NCI-H146 (cell line): ENCODE measurements around the gene PLSCR3.

Source experiments
- DNase-seq: peaks from one replicate; lab custom pipeline; 2025; lab: John Stamatoyannopoulos, UW

Gene PLSCR3

GRCh38 chr17:7394452-7395191 lies at the start of gene PLSCR3:
PLSCR3 (minus strand) TSS chr17:7394525; CDS start chr17:7394110, 415 bp downstream.
- DNase-seq = peak; percentile 88

- DNase-seq = no peak
These were observed 49.5 kb upstream of the PLSCR3 start for GRCh38 chr17:7443499-7444485.

- DNase-seq = no peak
These were observed 47.8 kb upstream of the PLSCR3 start for GRCh38 chr17:7442142-7442541.

GRCh38 chr17:7441266-7441665 lies 46.9 kb upstream of the PLSCR3 start:
- no peak for DNase-seq

GRCh38 chr17:7440834-7441195 lies 46.5 kb upstream of the PLSCR3 start:
- DNase-seq = no peak

GRCh38 chr17:7440113-7440833 lies 45.9 kb upstream of the PLSCR3 start:
- peak; percentile 65 for DNase-seq

- no peak for DNase-seq
These were observed 45.3 kb upstream of the PLSCR3 start, which contains the start of gene FGF11 for GRCh38 chr17:7439462-7440112. FGF11 (plus strand) TSS chr17:7439512; CDS start chr17:7439621, 109 bp downstream.

GRCh38 chr17:7438656-7439460 lies 44.5 kb upstream of the PLSCR3 start:
- DNase-seq = no peak

GRCh38 chr17:7437950-7438614 lies 43.8 kb upstream of the PLSCR3 start:
- DNase-seq = no peak

GRCh38 chr17:7437369-7437863 lies 43.1 kb upstream of the PLSCR3 start:
- no peak for DNase-seq

GRCh38 chr17:7436556-7437368 lies 42.4 kb upstream of the PLSCR3 start:
- peak; percentile 52 for DNase-seq

- DNase-seq = peak; percentile 58
These were observed 41.6 kb upstream of the PLSCR3 start for GRCh38 chr17:7435676-7436555.

GRCh38 chr17:7432296-7432695 lies 38.0 kb upstream of the PLSCR3 start:
- no peak for DNase-seq

GRCh38 chr17:7431231-7431630 lies 36.9 kb upstream of the PLSCR3 start:
- no peak for DNase-seq

- DNase-seq = no peak
These were observed 35.4 kb upstream of the PLSCR3 start for GRCh38 chr17:7429722-7430121.

GRCh38 chr17:7428557-7428956 lies 34.2 kb upstream of the PLSCR3 start, which contains the start of gene SPEM3:
SPEM3 (plus strand) TSS chr17:7428857; CDS start chr17:7428903, 46 bp downstream.
- DNase-seq = no peak

- no peak for DNase-seq
These were observed 33.2 kb upstream of the PLSCR3 start for GRCh38 chr17:7427549-7427948.

- DNase-seq = no peak
These were observed 32.7 kb upstream of the PLSCR3 start for GRCh38 chr17:7426896-7427489.
